ENCODE measurements around the gene ZRANB2. TPM values are rescaled to one million over a fixed set of nuclear protein-coding genes. Genes with fewer than 3 reads are reported as not detected.

Gene ZRANB2
- total RNA-seq, 4 donors from 2014 or later: 50.3 to 86.2 (median 62.5) TPM

- TF ChIP-seq CTCF (IDR thresholded peaks at IDR 0.05): no peak
- ATAC-seq (ENCODE audit: low FRiP score) (no peak), DNase-seq (ENCODE audit: low spot score) (no peak)
These were observed 6.9 kb upstream of the ZRANB2 start for GRCh38 chr1:71087713-71088112.

GRCh38 chr1:71087060-71087459, 6.2 kb upstream of the ZRANB2 start:
- no peak for DNase-seq (ENCODE audit: low spot score)
- ATAC-seq (ENCODE audit: low FRiP score): no peak
- no peak for TF ChIP-seq CTCF (IDR thresholded peaks at IDR 0.05)

GRCh38 chr1:71086331-71086730, 5.5 kb upstream of the ZRANB2 start:
- TF ChIP-seq CTCF (IDR thresholded peaks at IDR 0.05): no peak
- no peak for DNase-seq (ENCODE audit: low spot score)
- ATAC-seq (ENCODE audit: low FRiP score): no peak

- TF ChIP-seq CTCF (IDR thresholded peaks at IDR 0.05): no peak
- DNase-seq (ENCODE audit: low spot score) (no peak), ATAC-seq (ENCODE audit: low FRiP score) (no peak)
These were observed 2.4 kb upstream of the ZRANB2 start for GRCh38 chr1:71083271-71083670.

GRCh38 chr1:71081697-71082080, 854 bp upstream of the ZRANB2 start:
- ATAC-seq (ENCODE audit: low FRiP score) (no peak), DNase-seq (ENCODE audit: low spot score) (no peak)
- TF ChIP-seq CTCF (IDR thresholded peaks at IDR 0.05): no peak

- TF ChIP-seq CTCF (IDR thresholded peaks at IDR 0.05): no peak
- DNase-seq (ENCODE audit: low spot score): no peak
- no peak for ATAC-seq (ENCODE audit: low FRiP score)
These were observed 551 bp downstream of the ZRANB2 start for GRCh38 chr1:71080230-71080738.

- no peak for TF ChIP-seq CTCF (IDR thresholded peaks at IDR 0.05)
- no peak for DNase-seq (ENCODE audit: low spot score)
These were observed 6.2 kb downstream of the ZRANB2 start for GRCh38 chr1:71074681-71075080.

More at GRCh38 chr1:71074681-71075080, 6.2 kb downstream of the ZRANB2 start:
- no peak for ATAC-seq (ENCODE audit: low FRiP score)
